ENCODE data around the gene SEZ6L2. TPM values are rescaled to one million over a fixed set of nuclear protein-coding genes. Genes with fewer than 3 reads are reported as not detected.
A peak's percentile ranks its signal among the peaks of the same experiment; 100 is the strongest.

SEZ6L2 gene
- total and polyA plus RNA-seq, 2 of the 13 experiments (the other 11 are each of a cell fraction or from before 2014, with no cell fraction given) = 14.9 to 16.9 TPM

- TF ChIP-seq ZNF816 (CRISPR knock-in tag; IDR thresholded peaks at IDR 0.05; ENCODE audit: borderline replicate concordance) (no peak), ZBTB8A (CRISPR knock-in tag; IDR thresholded peaks at IDR 0.05; ENCODE audit: borderline replicate concordance, low read depth) (no peak), HOXA3 (CRISPR knock-in tag; IDR thresholded peaks at IDR 0.05) (peak; percentile 69; the same call in 1 of the 2 replicates), SAP130 (CRISPR knock-in tag; IDR thresholded peaks at IDR 0.05; ENCODE audit: low read depth) (peak; percentile 76), HNRNPH1 (optimal IDR thresholded peaks at IDR 0.05; ENCODE audit: low read depth, low read length) (no peak), SMYD3 (CRISPR knock-in tag; IDR thresholded peaks at IDR 0.05) (no peak), ZNF251 (CRISPR knock-in tag; IDR thresholded peaks at IDR 0.05) (no peak), ZFAT (CRISPR knock-in tag; conservative IDR thresholded peaks at IDR 0.05) (no peak), ZNF414 (CRISPR knock-in tag; IDR thresholded peaks at IDR 0.05) (0 out of 2 replicates have a peak, but pooled peaks have one; percentile 49), ZNF574 (CRISPR knock-in tag; IDR thresholded peaks at IDR 0.05) (peak; percentile 52), ZNF225 (CRISPR knock-in tag; IDR thresholded peaks at IDR 0.05) (no peak), TARDBP (CRISPR knock-in tag; IDR thresholded peaks at IDR 0.05) (peak; percentile 88), ZNF296 (CRISPR knock-in tag; conservative IDR thresholded peaks at IDR 0.05) (no peak), DMTF1 (CRISPR knock-in tag; IDR thresholded peaks at IDR 0.05) (no peak), ZNF749 (CRISPR knock-in tag; IDR thresholded peaks at IDR 0.05; ENCODE audit: borderline replicate concordance) (no peak), PRMT3 (CRISPR knock-in tag; IDR thresholded peaks at IDR 0.05; ENCODE audit: borderline replicate concordance, low read depth) (0 out of 2 replicates have a peak, but pooled peaks have one; percentile 12), NFE2L2 (IDR thresholded peaks at IDR 0.05; ENCODE audit: low read length) (no peak), HOXA5 (CRISPR knock-in tag; IDR thresholded peaks at IDR 0.05) (0 out of 2 replicates have a peak, but pooled peaks have one; percentile 50), NR2F2 (IDR thresholded peaks at IDR 0.05; ENCODE audit: borderline replicate concordance, low read depth) (peak; percentile 64), MTA1 (CRISPR knock-in tag; IDR thresholded peaks at IDR 0.05; ENCODE audit: borderline replicate concordance) (no peak), ZNF652 (CRISPR knock-in tag; IDR thresholded peaks at IDR 0.05; ENCODE audit: borderline replicate concordance, low read depth) (no peak), NCOA5 (CRISPR knock-in tag; IDR thresholded peaks at IDR 0.05) (no peak)
These were observed 7.6 kb downstream of the SEZ6L2 start (continued) for GRCh38 chr16:29891525-29892457.

Data from HepG2 (cell line).